Activated CD4-positive, CD25-positive, alpha-beta regulatory T cell (primary cell): ENCODE results near the gene GSS.

Experiments used
- DNase-seq, 4 experiments: peaks; one replicate each; lab custom pipeline; 2025; lab: John Stamatoyannopoulos, UW

Gene GSS

GRCh38 chr20:34978092-34978744 is 22.6 kb upstream of the GSS start:
- DNase-seq: no peak

- DNase-seq: no peak
These were observed 21.9 kb upstream of the GSS start for GRCh38 chr20:34977365-34978091.

GRCh38 chr20:34976286-34976685 is 20.7 kb upstream of the GSS start:
- DNase-seq: no peak

GRCh38 chr20:34974246-34974645 is 18.6 kb upstream of the GSS start:
- DNase-seq: no peak

- no peak for DNase-seq
These were observed 16.1 kb upstream of the GSS start for GRCh38 chr20:34971561-34972235.

- DNase-seq: no peak
These were observed 15.4 kb upstream of the GSS start for GRCh38 chr20:34970846-34971560.

GRCh38 chr20:34970193-34970840 is 14.7 kb upstream of the GSS start:
- no peak for DNase-seq

- DNase-seq: no peak
These were observed 12.6 kb upstream of the GSS start for GRCh38 chr20:34968042-34968775.

- DNase-seq: no peak
These were observed 11.8 kb upstream of the GSS start for GRCh38 chr20:34967421-34967820.

GRCh38 chr20:34965051-34965450 is 9.4 kb upstream of the GSS start:
- no peak for DNase-seq

- no peak for DNase-seq
These were observed 8.9 kb upstream of the GSS start for GRCh38 chr20:34964486-34964885.

- DNase-seq: no peak
These were observed 1.3 kb upstream of the GSS start for GRCh38 chr20:34956751-34957472.

GRCh38 chr20:34956041-34956458 is 444 bp upstream of the GSS start:
- DNase-seq: no peak

GRCh38 chr20:34954904-34955230 is 739 bp downstream of the GSS start:
- no peak for DNase-seq

- no peak for DNase-seq
These were observed 1.6 kb downstream of the GSS start for GRCh38 chr20:34953960-34954359.

GRCh38 chr20:34952671-34953070 is 2.9 kb downstream of the GSS start:
- no peak for DNase-seq

- DNase-seq: no peak
These were observed 4.0 kb downstream of the GSS start for GRCh38 chr20:34951652-34952051.

GRCh38 chr20:34951252-34951651 is 4.4 kb downstream of the GSS start:
- DNase-seq: no peak

- DNase-seq: no peak
These were observed 6.5 kb downstream of the GSS start for GRCh38 chr20:34949120-34949519.

GRCh38 chr20:34948030-34948429 is 7.6 kb downstream of the GSS start:
- no peak for DNase-seq

- DNase-seq: no peak
These were observed 8.3 kb downstream of the GSS start for GRCh38 chr20:34947336-34947735.
